Thyroid gland (tissue), 4 donors: ENCODE results near the gene RTL1.

ENCODE experiments used
- CTCF ChIP-seq, 6 experiments: fragments of 200-600 bp in 3 of 6; fragments of 450-650 bp in 3 of 6; sonication (generic) in 3 of 6; IDR thresholded peaks; one replicate each; pipeline ENCODE4 v1.5.1; 2016 to 2019; ENCODE audit warnings: antibody characterized with exemption in 6 of 6, mild to moderate bottlenecking in 2 of 6, inconsistent platforms in 1 of 6, moderate library complexity in 1 of 6
- POLR2A ChIP-seq, 2 donors: fragments of 450-650 bp; IDR thresholded peaks; one replicate each; pipeline ENCODE4 v1.6.1; 2017; ENCODE audit warnings: antibody characterized with exemption in 2 of 2, mild to moderate bottlenecking in 2 of 2, moderate library complexity in 1 of 2

GRCh38 chr14:100905166-100905565 is 1.6 kb upstream of the RTL1 start:
- no peak for TF ChIP-seq CTCF (IDR thresholded peaks at IDR 0.05)
- TF ChIP-seq POLR2A (IDR thresholded peaks at IDR 0.05): no peak
